ENCODE measurements around the gene PNP.

- TF ChIP-seq NR2F2 (IDR thresholded peaks at IDR 0.05) (no peak), JUND (IDR thresholded peaks at IDR 0.05) (no peak), CTCF (IDR thresholded peaks at IDR 0.05; ENCODE audit: low read depth, low read length, missing input control) (no peak), MAX (IDR thresholded peaks at IDR 0.05) (no peak), SP1 (IDR thresholded peaks at IDR 0.05) (no peak), TAF1 (conservative IDR thresholded peaks at IDR 0.05) (no peak), FOXA1 (IDR thresholded peaks at IDR 0.05) (no peak), HNF4A (conservative IDR thresholded peaks at IDR 0.05) (no peak), GABPA (IDR thresholded peaks at IDR 0.05 in 1 of 2, conservative IDR thresholded peaks at IDR 0.05 in 1 of 2) (no peak), EGR1 (IDR thresholded peaks at IDR 0.05; ENCODE audit: low read depth in 2 of 2) (no peak), HNF4G (IDR thresholded peaks at IDR 0.05) (no peak), YY1 (IDR thresholded peaks at IDR 0.05) (no peak)
Measured at GRCh38 chr14:20428802-20429201, 40.4 kb upstream of the PNP start.

Data from liver (tissue), 3 donors.